GM12891 (cell line): ENCODE results near the gene NEMP2.
A peak's percentile ranks its signal among the peaks of the same experiment; 100 is the strongest.
"Not testable (repeated sequence)": the region's sequence is repeated elsewhere in the genome, so short reads cannot be mapped to it uniquely, and the experiment has no call there.

Source experiments
- DNase-seq: peaks from one replicate; pipeline ENCODE4 v3.0.0; 2011; ENCODE audit warnings: low spot score; ENCODE audit not compliant: insufficient read length
- FAIRE-seq: peaks from 2 replicates; lab custom pipeline; 2011; peaks lifted over from hg19 to GRCh38; lab: Jason Lieb, UNC
- PAX5 ChIP-seq: IDR thresholded peaks from 2 replicates; pipeline ENCODE4 v1.6.1; 2011; ENCODE audit warnings: low read length, moderate library complexity, mild to moderate bottlenecking; ENCODE audit not compliant: insufficient read depth, severe bottlenecking
- POLR2A ChIP-seq: IDR thresholded peaks from 2 replicates; pipeline ENCODE4 v1.6.1; 2011; ENCODE audit warnings: low read depth, low read length, control low read depth
- POLR2AphosphoS5 ChIP-seq: IDR thresholded peaks from 2 replicates; pipeline ENCODE4 v1.6.1; 2011; ENCODE audit warnings: low read depth, low read length, control low read depth
- POU2F2 ChIP-seq: IDR thresholded peaks from 2 replicates; pipeline ENCODE4 v1.6.1; 2011; ENCODE audit warnings: low read depth, mild to moderate bottlenecking, control low read depth, low read length, moderate library complexity
- SPI1 ChIP-seq: IDR thresholded peaks from 2 replicates; pipeline ENCODE4 v1.6.1; 2011; ENCODE audit warnings: low read depth, low read length, control low read depth
- TAF1 ChIP-seq: IDR thresholded peaks from 2 replicates; pipeline ENCODE4 v1.6.1; 2011; ENCODE audit warnings: low read depth, low read length, control low read depth

NEMP2 gene

GRCh38 chr2:190488516-190489233 lies 45.8 kb downstream of the NEMP2 start:
- FAIRE-seq, result no peak
- TF ChIP-seq POLR2AphosphoS5 (no peak), PAX5 (no peak), TAF1 (no peak), POLR2A (no peak), SPI1 (no peak), POU2F2 (no peak)
- no peak for DNase-seq

GRCh38 chr2:190486037-190486623 lies 48.4 kb downstream of the NEMP2 start:
- TF ChIP-seq TAF1, result no peak
- no peak for TF ChIP-seq PAX5
- TF ChIP-seq POLR2AphosphoS5, result no peak
- TF ChIP-seq POU2F2, result no peak
- no peak for TF ChIP-seq SPI1
- TF ChIP-seq POLR2A, result no peak
- no peak for DNase-seq
- no peak for FAIRE-seq

GRCh38 chr2:190482451-190482850 lies 52.1 kb downstream of the NEMP2 start:
- no peak for FAIRE-seq
- TF ChIP-seq TAF1, result no peak
- TF ChIP-seq POU2F2, result no peak
- no peak for TF ChIP-seq PAX5
- no peak for TF ChIP-seq POLR2AphosphoS5
- TF ChIP-seq SPI1, result no peak
- TF ChIP-seq POLR2A, result no peak
- no peak for DNase-seq

GRCh38 chr2:190481339-190481738 lies 53.2 kb downstream of the NEMP2 start:
- DNase-seq, result no peak
- TF ChIP-seq POLR2AphosphoS5 (no peak), POU2F2 (no peak), POLR2A (no peak), SPI1 (no peak), PAX5 (no peak), TAF1 (no peak)
- no peak for FAIRE-seq

- TF ChIP-seq PAX5, result no peak
- no peak for TF ChIP-seq SPI1
- TF ChIP-seq POLR2AphosphoS5, result no peak
- no peak for TF ChIP-seq POLR2A
- no peak for TF ChIP-seq POU2F2
- no peak for TF ChIP-seq TAF1
- DNase-seq (no peak), FAIRE-seq (no peak)
These were observed 55.8 kb downstream of the NEMP2 start for GRCh38 chr2:190478572-190479195.

- no peak for TF ChIP-seq POLR2AphosphoS5
- TF ChIP-seq SPI1, result no peak
- TF ChIP-seq POLR2A, result no peak
- FAIRE-seq (no peak), DNase-seq (no peak)
These were observed 56.7 kb downstream of the NEMP2 start for GRCh38 chr2:190477661-190478454.

GRCh38 chr2:190470256-190470826 lies 64.2 kb downstream of the NEMP2 start:
- TF ChIP-seq SPI1 (no peak), POU2F2 (no peak)
- no peak for FAIRE-seq
- DNase-seq, result no peak

GRCh38 chr2:190469771-190470170 lies 64.8 kb downstream of the NEMP2 start:
- TF ChIP-seq POU2F2, result no peak
- TF ChIP-seq POLR2AphosphoS5, result no peak
- TF ChIP-seq PAX5, result no peak

GRCh38 chr2:190468814-190469569 lies 65.5 kb downstream of the NEMP2 start:
- TF ChIP-seq PAX5, result no peak
- no peak for TF ChIP-seq POLR2AphosphoS5
- no peak for TF ChIP-seq POU2F2
- no peak for TF ChIP-seq POLR2A
- TF ChIP-seq SPI1, result no peak
- no peak for TF ChIP-seq TAF1
- FAIRE-seq, result peak; percentile 52

More at GRCh38 chr2:190469771-190470170, 64.8 kb downstream of the NEMP2 start:
- FAIRE-seq (no peak), DNase-seq (no peak)

GRCh38 chr2:190468354-190468753 lies 66.2 kb downstream of the NEMP2 start:
- not testable (repeated sequence) for FAIRE-seq, DNase-seq

More at GRCh38 chr2:190468814-190469569, 65.5 kb downstream of the NEMP2 start:
- DNase-seq, result no peak
